ENCODE data around the gene HYAL1.

HYAL1 gene

GRCh38 chr3:50269977-50270413, 33.4 kb downstream of the HYAL1 start:
- DNase-seq (ENCODE audit: insufficient read length, low spot score) (no peak), FAIRE-seq (no peak)

GRCh38 chr3:50269460-50269859, 33.9 kb downstream of the HYAL1 start:
- FAIRE-seq = no peak

More at GRCh38 chr3:50269977-50270413, 33.4 kb downstream of the HYAL1 start:
- no peak for TF ChIP-seq POLR2AphosphoS5 (IDR thresholded peaks at IDR 0.05; ENCODE audit: low read depth, low read length)
- TF ChIP-seq POLR2A (IDR thresholded peaks at IDR 0.05; ENCODE audit: low read depth, low read length) = no peak
- TF ChIP-seq SPI1 (IDR thresholded peaks at IDR 0.05; ENCODE audit: low read depth, low read length) = no peak
- TF ChIP-seq POU2F2 (IDR thresholded peaks at IDR 0.05; ENCODE audit: low read depth, low read length) = no peak
- TF ChIP-seq TAF1 (IDR thresholded peaks at IDR 0.05; ENCODE audit: low read depth, low read length) = no peak
- no peak for TF ChIP-seq PAX5 (IDR thresholded peaks at IDR 0.05; ENCODE audit: insufficient read depth, low read length, severe bottlenecking)

GRCh38 chr3:50268703-50269451, 34.5 kb downstream of the HYAL1 start, which contains the start of gene SEMA3B:
TSS of gene SEMA3B (plus strand) at chr3:50269147. CDS start at chr3:50269241, 94 bp downstream.
- TF ChIP-seq POLR2AphosphoS5 (IDR thresholded peaks at IDR 0.05; ENCODE audit: low read depth, low read length) = no peak
- TF ChIP-seq PAX5 (IDR thresholded peaks at IDR 0.05; ENCODE audit: insufficient read depth, low read length, severe bottlenecking) = no peak
- no peak for TF ChIP-seq POU2F2 (IDR thresholded peaks at IDR 0.05; ENCODE audit: low read depth, low read length)
- TF ChIP-seq POLR2A (IDR thresholded peaks at IDR 0.05; ENCODE audit: low read depth, low read length) = no peak
- TF ChIP-seq SPI1 (IDR thresholded peaks at IDR 0.05; ENCODE audit: low read depth, low read length) = no peak
- no peak for TF ChIP-seq TAF1 (IDR thresholded peaks at IDR 0.05; ENCODE audit: low read depth, low read length)
- FAIRE-seq (no peak), DNase-seq (ENCODE audit: insufficient read length, low spot score) (no peak)

More at GRCh38 chr3:50269460-50269859, 33.9 kb downstream of the HYAL1 start:
- DNase-seq (ENCODE audit: insufficient read length, low spot score) = no peak
- no peak for TF ChIP-seq PAX5 (IDR thresholded peaks at IDR 0.05; ENCODE audit: insufficient read depth, low read length, severe bottlenecking)

DNA sequence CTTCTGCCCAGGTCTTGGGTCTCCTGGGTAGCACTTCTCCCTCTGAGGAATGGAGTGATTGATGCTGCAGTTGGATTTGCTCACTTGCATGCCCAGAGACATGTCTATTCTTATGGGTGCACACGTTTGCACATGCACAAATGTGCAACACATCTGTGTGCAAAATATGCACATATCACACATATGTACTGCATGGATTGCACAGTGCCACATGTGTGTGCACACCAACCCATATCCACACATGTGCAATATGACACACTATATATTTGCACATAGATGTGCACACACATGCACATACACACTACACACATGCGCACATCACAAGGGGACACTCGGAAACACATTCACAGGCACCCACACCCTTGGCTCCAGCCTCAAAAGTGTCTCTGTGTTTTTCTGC, 35.1 kb downstream of the HYAL1 start:
- DNase-seq (ENCODE audit: insufficient read length, low spot score) = no peak
- FAIRE-seq = no peak
- TF ChIP-seq PAX5 (IDR thresholded peaks at IDR 0.05; ENCODE audit: insufficient read depth, low read length, severe bottlenecking) = no peak
- TF ChIP-seq POU2F2 (IDR thresholded peaks at IDR 0.05; ENCODE audit: low read depth, low read length) = no peak
- no peak for TF ChIP-seq SPI1 (IDR thresholded peaks at IDR 0.05; ENCODE audit: low read depth, low read length)
- no peak for TF ChIP-seq POLR2A (IDR thresholded peaks at IDR 0.05; ENCODE audit: low read depth, low read length)
- TF ChIP-seq POLR2AphosphoS5 (IDR thresholded peaks at IDR 0.05; ENCODE audit: low read depth, low read length) = no peak
- no peak for TF ChIP-seq TAF1 (IDR thresholded peaks at IDR 0.05; ENCODE audit: low read depth, low read length)

- TF ChIP-seq PAX5 (IDR thresholded peaks at IDR 0.05; ENCODE audit: insufficient read depth, low read length, severe bottlenecking) (no peak), TAF1 (IDR thresholded peaks at IDR 0.05; ENCODE audit: low read depth, low read length) (no peak), POU2F2 (IDR thresholded peaks at IDR 0.05; ENCODE audit: low read depth, low read length) (no peak), POLR2A (IDR thresholded peaks at IDR 0.05; ENCODE audit: low read depth, low read length) (no peak), POLR2AphosphoS5 (IDR thresholded peaks at IDR 0.05; ENCODE audit: low read depth, low read length) (no peak), SPI1 (IDR thresholded peaks at IDR 0.05; ENCODE audit: low read depth, low read length) (no peak)
- no peak for FAIRE-seq
- DNase-seq (ENCODE audit: insufficient read length, low spot score) = no peak
Observed at GRCh38 chr3:50267280-50267913, 36.0 kb downstream of the HYAL1 start.

- FAIRE-seq (no peak), DNase-seq (ENCODE audit: insufficient read length, low spot score) (no peak)
- no peak for TF ChIP-seq SPI1 (IDR thresholded peaks at IDR 0.05; ENCODE audit: low read depth, low read length)
- no peak for TF ChIP-seq PAX5 (IDR thresholded peaks at IDR 0.05; ENCODE audit: insufficient read depth, low read length, severe bottlenecking)
- no peak for TF ChIP-seq POU2F2 (IDR thresholded peaks at IDR 0.05; ENCODE audit: low read depth, low read length)
- no peak for TF ChIP-seq TAF1 (IDR thresholded peaks at IDR 0.05; ENCODE audit: low read depth, low read length)
- no peak for TF ChIP-seq POLR2A (IDR thresholded peaks at IDR 0.05; ENCODE audit: low read depth, low read length)
- no peak for TF ChIP-seq POLR2AphosphoS5 (IDR thresholded peaks at IDR 0.05; ENCODE audit: low read depth, low read length)
Observed at GRCh38 chr3:50266836-50267235, 36.5 kb downstream of the HYAL1 start.

DNA sequence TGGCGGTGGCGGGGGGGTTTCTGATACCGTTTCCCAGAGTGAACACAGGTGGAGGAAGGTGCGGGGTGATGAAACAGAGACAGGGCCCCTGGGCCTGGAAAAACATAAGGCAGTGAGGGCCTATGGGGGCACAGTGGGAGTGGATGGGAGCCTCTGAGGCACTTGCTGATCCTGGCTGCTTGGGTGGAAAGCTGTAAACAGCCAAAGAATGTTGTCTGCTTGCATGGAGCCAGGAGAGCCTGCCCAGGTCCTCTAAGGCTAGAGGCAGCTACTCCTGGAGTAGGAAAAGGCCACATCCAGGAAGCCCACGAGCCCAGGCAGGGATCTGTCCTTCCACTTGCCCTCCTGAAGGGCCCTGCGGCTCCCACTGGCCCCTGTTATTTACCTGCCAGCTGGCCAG, 37.4 kb downstream of the HYAL1 start:
- TF ChIP-seq SPI1 (IDR thresholded peaks at IDR 0.05; ENCODE audit: low read depth, low read length) (no peak), TAF1 (IDR thresholded peaks at IDR 0.05; ENCODE audit: low read depth, low read length) (no peak), PAX5 (IDR thresholded peaks at IDR 0.05; ENCODE audit: insufficient read depth, low read length, severe bottlenecking) (no peak)
- no peak for FAIRE-seq
- DNase-seq (ENCODE audit: insufficient read length, low spot score) = no peak

- DNase-seq (ENCODE audit: insufficient read length, low spot score) (no peak), FAIRE-seq (no peak)
- no peak for TF ChIP-seq PAX5 (IDR thresholded peaks at IDR 0.05; ENCODE audit: insufficient read depth, low read length, severe bottlenecking)
- TF ChIP-seq POU2F2 (IDR thresholded peaks at IDR 0.05; ENCODE audit: low read depth, low read length) = no peak
- TF ChIP-seq POLR2AphosphoS5 (IDR thresholded peaks at IDR 0.05; ENCODE audit: low read depth, low read length) = no peak
- no peak for TF ChIP-seq TAF1 (IDR thresholded peaks at IDR 0.05; ENCODE audit: low read depth, low read length)
- TF ChIP-seq POLR2A (IDR thresholded peaks at IDR 0.05; ENCODE audit: low read depth, low read length) = no peak
- no peak for TF ChIP-seq SPI1 (IDR thresholded peaks at IDR 0.05; ENCODE audit: low read depth, low read length)
Observed at GRCh38 chr3:50265571-50265970, 37.8 kb downstream of the HYAL1 start.

DNA sequence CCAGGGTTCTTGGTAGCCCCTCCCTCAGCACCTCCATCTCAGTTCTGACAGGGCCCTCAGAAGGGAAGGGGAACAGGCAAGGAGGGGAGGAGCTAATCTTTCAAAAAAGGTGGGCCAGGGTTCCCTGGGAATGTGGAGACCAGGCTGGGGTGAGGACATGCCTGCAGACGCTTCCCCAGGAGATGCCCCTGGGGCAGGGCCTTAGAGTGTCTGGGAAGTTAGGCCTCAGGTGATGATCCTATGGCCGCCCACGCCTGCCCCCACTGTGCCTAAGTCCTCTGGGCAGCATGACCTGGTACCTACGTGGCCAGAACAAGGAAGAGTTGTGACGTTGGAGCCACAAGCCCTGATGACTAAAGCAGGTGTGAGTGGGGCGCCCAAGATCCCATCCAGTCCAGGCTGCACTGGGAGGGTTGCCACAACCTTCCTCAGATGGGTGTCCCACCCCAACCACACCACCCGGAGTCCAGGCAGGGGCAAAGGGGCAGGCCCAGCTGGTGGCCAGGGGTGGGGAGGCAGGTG, 38.3 kb downstream of the HYAL1 start:
- TF ChIP-seq POU2F2 (IDR thresholded peaks at IDR 0.05; ENCODE audit: low read depth, low read length) = no peak
- TF ChIP-seq POLR2AphosphoS5 (IDR thresholded peaks at IDR 0.05; ENCODE audit: low read depth, low read length) = no peak
- no peak for TF ChIP-seq SPI1 (IDR thresholded peaks at IDR 0.05; ENCODE audit: low read depth, low read length)
- no peak for TF ChIP-seq PAX5 (IDR thresholded peaks at IDR 0.05; ENCODE audit: insufficient read depth, low read length, severe bottlenecking)
- no peak for FAIRE-seq
- no peak for DNase-seq (ENCODE audit: insufficient read length, low spot score)
